Activated CD8-positive, alpha-beta T cell treated with anti-CD3 and anti-CD28 coated beads for 36 hours (primary cell): Measurements from ENCODE around the gene CATSPER1. TPM values are rescaled to one million over a fixed set of nuclear protein-coding genes. Genes with fewer than 3 reads are reported as not detected.

Source experiments
- ATAC-seq: fragments of 200-7000 bp; cut with Tn5 transposase; one replicate; pipeline ENCODE4 v1.10.0; 2021; ENCODE audit warnings: mild to moderate bottlenecking, moderate library complexity
- CTCF ChIA-PET: fragments of 350-600 bp; sonication (Branson Sonifier 250); formaldehyde crosslinking; loops from one replicate; lab custom pipeline; 2021; ENCODE audit warnings: antibody characterized with exemption; lab: Charles Lee
- POLR2A ChIA-PET: fragments of 350-600 bp; sonication (Branson Sonifier 250); formaldehyde crosslinking; loops from one replicate; lab custom pipeline; 2021; ENCODE audit warnings: antibody characterized with exemption; lab: Charles Lee
- DNase-seq: peaks from one replicate; pipeline ENCODE4 v3.0.0-alpha.2; 2020
- H3K27ac Mint-ChIP-seq: one replicate; pipeline ENCODE4 v1.8.0; 2021; ENCODE audit warnings: mild to moderate bottlenecking, mixed read lengths
- H3K27me3 Mint-ChIP-seq: one replicate; pipeline ENCODE4 v1.8.0; 2021; ENCODE audit warnings: mixed read lengths
- H3K36me3 Mint-ChIP-seq: one replicate; pipeline ENCODE4 v1.8.0; 2021; ENCODE audit warnings: low read depth, mixed read lengths
- H3K4me1 Mint-ChIP-seq: one replicate; pipeline ENCODE4 v1.8.0; 2021; ENCODE audit warnings: low read depth, mixed read lengths
- H3K4me3 Mint-ChIP-seq: one replicate; pipeline ENCODE4 v1.8.0; 2021; ENCODE audit warnings: mild to moderate bottlenecking, moderate library complexity, mixed read lengths
- H3K9me3 Mint-ChIP-seq: one replicate; pipeline ENCODE4 v1.8.0; 2021; ENCODE audit warnings: mixed read lengths
- CTCF ChIP-seq: fragments of 200-600 bp; IDR thresholded peaks from one replicate; pipeline ENCODE4 v1.8.0; 2022; ENCODE audit warnings: antibody characterized with exemption, mild to moderate bottlenecking
- intact Hi-C: fragments of 100-400 bp; cut with micrococcal nuclease; formaldehyde crosslinking; loops from one replicate; pipeline ENCODE4 v1.10.0; 2022
- total RNA-seq, 2 experiments: library from RNA; stranded (reverse); gene quantifications; one replicate each; pipeline ENCODE4 v1.2.3, GENCODE V29; 2021

CATSPER1 gene
- total RNA-seq, 2 experiments from 2014 or later = not detected

- H3K36me3 Mint-ChIP-seq = peaks cover 31% of the 10 kb centered on the region
- no peak overlapping the region for H3K4me3 Mint-ChIP-seq
- intact Hi-C loops = no loop called here
- H3K4me1 Mint-ChIP-seq = peaks cover 17% of the 10 kb centered on the region
- ATAC-seq = no peak
- H3K9me3 Mint-ChIP-seq = no peaks in the 10 kb centered on the region
- no peak for TF ChIP-seq CTCF
- POLR2A ChIA-PET = no interaction called here
- DNase-seq = no peak
- H3K27me3 Mint-ChIP-seq = peaks cover under 1% of the 10 kb centered on the region
- CTCF ChIA-PET = interaction anchor here (1.6 kb wide), 1 partner anchor 39 kb away, joined by 6 read pairs; no protein-coding TSS in a partner anchor
- no peak overlapping the region for H3K27ac Mint-ChIP-seq
These were observed 20.0 kb downstream of the CATSPER1 start for GRCh38 chr11:66006134-66006890.

GRCh38 chr11:66004186-66004585 is 22.1 kb downstream of the CATSPER1 start:
- H3K27ac Mint-ChIP-seq = peak overlapping the region; percentile 68
- ATAC-seq (no peak), DNase-seq (no peak)
- POLR2A ChIA-PET = interaction anchor here (0.9 to 1.6 kb wide), 3 partner anchors 9 to 55 kb away, joined by 3 to 6 read pairs (median 3); no protein-coding TSS in a partner anchor
- intact Hi-C loops = no loop called here
- H3K9me3 Mint-ChIP-seq = no peaks in the 10 kb centered on the region
- no peak for TF ChIP-seq CTCF
- CTCF ChIA-PET = interaction anchor here (1.4 kb wide), 1 partner anchor 18 kb away, joined by 5 read pairs; no protein-coding TSS in a partner anchor
- peaks cover 45% of the 10 kb centered on the region for H3K36me3 Mint-ChIP-seq
- H3K4me3 Mint-ChIP-seq = peak overlapping the region; percentile 98
- H3K4me1 Mint-ChIP-seq = peaks cover 32% of the 10 kb centered on the region
- H3K27me3 Mint-ChIP-seq = no peaks in the 10 kb centered on the region

- no peak for ATAC-seq
- intact Hi-C loops = no loop called here
- H3K4me3 Mint-ChIP-seq = peak overlapping the region; percentile 98
- H3K27me3 Mint-ChIP-seq = no peaks in the 10 kb centered on the region
- H3K36me3 Mint-ChIP-seq = peaks cover 54% of the 10 kb centered on the region
- ChIA-PET CTCF (interaction anchor here (1.3 to 1.9 kb wide), 4 partner anchors 19 to 130 kb away, joined by 4 to 14 read pairs (median 6); partner anchors contain the start of gene CCDC85B), POLR2A (interaction anchor here (0.7 to 1.4 kb wide), 10 partner anchors 8 to 114 kb away, joined by 3 to 10 read pairs (median 4); partner anchors contain the start of genes CCDC85B, CST6 and SF3B2)
- H3K27ac Mint-ChIP-seq = peak overlapping the region; percentile 88
- peaks cover 34% of the 10 kb centered on the region for H3K4me1 Mint-ChIP-seq
- H3K9me3 Mint-ChIP-seq = no peaks in the 10 kb centered on the region
- TF ChIP-seq CTCF = no peak
- no peak for DNase-seq
These were observed 23.0 kb downstream of the CATSPER1 start for GRCh38 chr11:66003291-66003690.

DNA sequence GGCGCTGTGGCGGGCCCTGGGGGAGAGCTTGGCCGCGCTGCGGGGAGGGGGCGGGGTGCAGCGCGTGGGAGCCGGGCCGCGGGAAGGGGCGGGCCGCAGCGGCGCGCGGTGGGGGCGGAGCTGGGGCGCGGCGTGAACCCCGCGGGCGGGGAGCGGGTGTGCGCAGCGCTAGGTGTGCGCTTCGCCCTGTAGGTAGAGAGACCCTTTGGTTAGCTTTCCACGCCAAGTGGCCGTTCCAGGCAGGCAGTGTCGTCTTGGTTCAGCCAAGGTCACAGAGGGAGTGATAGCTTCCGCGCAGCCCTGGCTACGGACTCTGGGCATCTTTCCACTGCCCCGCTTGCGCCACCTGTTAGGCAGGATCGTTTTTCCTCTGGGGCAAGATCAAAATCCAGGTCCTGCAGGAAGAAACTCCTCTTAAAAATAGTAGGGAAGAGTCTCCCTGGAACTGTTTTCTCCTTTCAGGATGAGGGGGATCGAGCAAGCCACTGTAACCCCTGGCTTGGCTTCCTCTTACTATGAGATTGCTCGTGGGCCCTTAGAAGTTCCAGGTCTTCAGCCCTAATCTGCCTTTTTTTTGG is 23.5 kb downstream of the CATSPER1 start:
- ATAC-seq (peak; percentile 58), DNase-seq (no peak)
- Mint-ChIP-seq H3K4me3 (peak overlapping the region; percentile 98), H3K27ac (peak overlapping the region; percentile 98), H3K9me3 (no peaks in the 10 kb centered on the region), H3K27me3 (no peaks in the 10 kb centered on the region), H3K4me1 (peaks cover 34% of the 10 kb centered on the region), H3K36me3 (peaks cover 57% of the 10 kb centered on the region)
- POLR2A ChIA-PET = interaction anchor here (0.6 to 1.4 kb wide), 12 partner anchors 9 to 291 kb away, joined by 3 to 10 read pairs (median 4); partner anchors contain the start of genes CCDC85B, CST6, KAT5 and MUS81
- intact Hi-C loops = no loop called here
- CTCF ChIA-PET = interaction anchor here (0.9 to 1.9 kb wide), 8 partner anchors 13 to 223 kb away, joined by 3 to 14 read pairs (median 4); partner anchors contain the start of genes AP5B1 and CCDC85B
- TF ChIP-seq CTCF = no peak
